Measurements from ENCODE around the gene RNF152. TPM values are rescaled to one million over a fixed set of nuclear protein-coding genes. Genes with fewer than 3 reads are reported as not detected.
A peak's percentile ranks its signal among the peaks of the same experiment; 100 is the strongest.

RNF152 gene
- total and polyA plus RNA-seq, 2 donors (not counting 3 experiments of a cell fraction or from before 2014, with no cell fraction given): 20.8 to 27.5 TPM

GRCh38 chr18:61941948-61942471, 49.2 kb upstream of the RNF152 start:
- Histone ChIP-seq H3K9me1 (replicated peaks; ENCODE audit: control insufficient read depth, extremely low read depth, insufficient read depth, low read length) (no peaks in the 10 kb centered on the region), H3K4me1 (ENCODE audit: control insufficient read depth, extremely low read depth, insufficient read depth, low read length) (no peaks in the 10 kb centered on the region), H3K4me2 (ENCODE audit: insufficient read depth, low read length) (no peak overlapping the region), H3K27ac (ENCODE audit: insufficient read depth, low read depth, low read length) (no peak overlapping the region), H3K79me2 (ENCODE audit: control insufficient read depth, insufficient read depth, low read length) (no peaks in the 10 kb centered on the region), H3K9me3 (replicated peaks; ENCODE audit: control insufficient read depth, insufficient read depth, low read length) (no peaks in the 10 kb centered on the region), H3K36me3 (ENCODE audit: control insufficient read depth in 2 of 2, extremely low read depth in 1 of 2, insufficient read depth in 2 of 2, low read length in 2 of 2) (no peaks in the 10 kb centered on the region), H2AFZ (ENCODE audit: low read depth, low read length) (peak overlapping the region; percentile 53), H3K9ac (replicated peaks; ENCODE audit: extremely low read depth, insufficient read depth, low read length) (no peak overlapping the region), H4K20me1 (replicated peaks; ENCODE audit: control insufficient read depth, extremely low read depth, insufficient read depth, low read length) (no peaks in the 10 kb centered on the region), H3K4me3 (replicated peaks in 1 of 3; ENCODE audit: insufficient read depth in 1 of 3, low read depth in 1 of 3, low read length in 3 of 3) (no peak overlapping the region), H3K27me3 (ENCODE audit: control insufficient read depth in 2 of 2, insufficient read depth in 2 of 2, low read length in 2 of 2) (no peaks in the 10 kb centered on the region)
- dilution Hi-C loops (cut with MboI; ENCODE audit: extremely low pct_ligation_motif_present, low sequenced_read_pairs) (no loop called here), intact Hi-C loops (cut with micrococcal nuclease) (no loop called here)
- FAIRE-seq: no peak
- CTCF ChIA-PET: interaction anchor here (1.0 to 1.5 kb wide), 4 partner anchors 18 to 189 kb away, joined by 3 to 5 read pairs (median 5); no protein-coding TSS in a partner anchor
- TF ChIP-seq FOS (IDR thresholded peaks at IDR 0.05; ENCODE audit: borderline replicate concordance, insufficient read depth, low read length) (no peak), POLR2AphosphoS5 (IDR thresholded peaks at IDR 0.05; ENCODE audit: insufficient read depth, low read depth, low read length) (no peak), MYC (IDR thresholded peaks at IDR 0.05; ENCODE audit: low read depth, low read length) (no peak), JUN (IDR thresholded peaks at IDR 0.05; ENCODE audit: borderline replicate concordance, insufficient read depth, insufficient read length, low read depth) (no peak), CTCF (IDR thresholded peaks at IDR 0.05; ENCODE audit: extremely low read depth in 1 of 2, insufficient read depth in 1 of 2, low read depth in 1 of 2, low read length in 2 of 2) (no peak), GATA2 (IDR thresholded peaks at IDR 0.05; ENCODE audit: insufficient read depth, insufficient read length, low read depth, low read length) (no peak), EZH2 (IDR thresholded peaks at IDR 0.05; ENCODE audit: borderline replicate concordance, low read depth, low read length, severe bottlenecking) (no peak), POLR2A (IDR thresholded peaks at IDR 0.05; ENCODE audit: low read depth, low read length) (no peak)
- TF ChIP-seq, protein P1, sequence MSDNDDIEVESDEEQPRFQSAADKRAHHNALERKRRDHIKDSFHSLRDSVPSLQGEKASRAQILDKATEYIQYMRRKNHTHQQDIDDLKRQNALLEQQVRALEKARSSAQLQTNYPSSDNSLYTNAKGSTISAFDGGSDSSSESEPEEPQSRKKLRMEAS (IDR thresholded peaks at IDR 0.05; ENCODE audit: insufficient read depth, insufficient read length): no peak
- POLR2A ChIA-PET: no interaction called here
- no peak for DNase-seq (ENCODE audit: low read depth, low spot score)
- BruUV-seq (replicated peaks): no TSS peak
